Measurements from ENCODE around the gene CDV3.
A peak's percentile ranks its signal among the peaks of the same experiment; 100 is the strongest.

CDV3 gene

GRCh38 chr3:133570139-133570936 is 3.1 kb upstream of the CDV3 start:
- no peak for DNase-seq

- DNase-seq: no peak
Measured at GRCh38 chr3:133570937-133571320, 2.6 kb upstream of the CDV3 start.

GRCh38 chr3:133572158-133573053 is 1.1 kb upstream of the CDV3 start:
- DNase-seq: peak in 2 of 5 experiments; percentile 30 to 76

- peak; percentile 99 to 100 (median 100) for DNase-seq
Measured at GRCh38 chr3:133573054-133573628, 345 bp upstream of the CDV3 start.

- DNase-seq: peak; percentile 52 to 92 (median 57)
Measured at GRCh38 chr3:133574260-133574881, 885 bp downstream of the CDV3 start.

- peak in 1 of 5 experiments; percentile 38 for DNase-seq
Measured at GRCh38 chr3:133575086-133575485, 1.6 kb downstream of the CDV3 start.

GRCh38 chr3:133576169-133576568 is 2.7 kb downstream of the CDV3 start:
- DNase-seq: no peak

- peak in 1 of 5 experiments; percentile 32 for DNase-seq
Measured at GRCh38 chr3:133578548-133579191, 5.2 kb downstream of the CDV3 start.

- DNase-seq: no peak
Measured at GRCh38 chr3:133583396-133583795, 9.9 kb downstream of the CDV3 start.

- DNase-seq: no peak
Measured at GRCh38 chr3:133588035-133588434, 14.5 kb downstream of the CDV3 start.

- DNase-seq: no peak
Measured at GRCh38 chr3:133588784-133589465, 15.4 kb downstream of the CDV3 start.

- DNase-seq: no peak
Measured at GRCh38 chr3:133589503-133589902, 16.0 kb downstream of the CDV3 start.

GRCh38 chr3:133591271-133591742 is 17.8 kb downstream of the CDV3 start:
- no peak for DNase-seq

GRCh38 chr3:133592843-133593242 is 19.4 kb downstream of the CDV3 start:
- peak in 2 of 5 experiments; percentile 20 to 22 for DNase-seq

GRCh38 chr3:133593243-133593642 is 19.8 kb downstream of the CDV3 start:
- DNase-seq: no peak

GRCh38 chr3:133595341-133595740 is 21.9 kb downstream of the CDV3 start:
- peak in 1 of 5 experiments; percentile 61 for DNase-seq

GRCh38 chr3:133598405-133598804 is 24.9 kb downstream of the CDV3 start:
- no peak for DNase-seq

- DNase-seq: no peak
Measured at GRCh38 chr3:133599280-133599679, 25.8 kb downstream of the CDV3 start.

GRCh38 chr3:133600572-133601081 is 27.1 kb downstream of the CDV3 start:
- no peak for DNase-seq

- DNase-seq: no peak
Measured at GRCh38 chr3:133606342-133606741, 32.9 kb downstream of the CDV3 start.

- DNase-seq: no peak
Measured at GRCh38 chr3:133606902-133607301, 33.4 kb downstream of the CDV3 start.

All from T-helper 2 cell (primary cell).